Measurements from ENCODE around the gene BCL2.

Gene BCL2

GRCh38 chr18:63162271-63163014 lies 157.1 kb downstream of the BCL2 start:
- no peak for TF ChIP-seq CTCF (IDR thresholded peaks at IDR 0.05; ENCODE audit: borderline replicate concordance, control extremely low read depth, extremely low read depth, insufficient read depth, missing control alignments)
- DNase-seq (ENCODE audit: low spot score): peak; percentile 64
- in situ Hi-C loops (cut with MboI; ENCODE audit: low sequenced_read_pairs, unreplicated experiment): no loop called here

DNA sequence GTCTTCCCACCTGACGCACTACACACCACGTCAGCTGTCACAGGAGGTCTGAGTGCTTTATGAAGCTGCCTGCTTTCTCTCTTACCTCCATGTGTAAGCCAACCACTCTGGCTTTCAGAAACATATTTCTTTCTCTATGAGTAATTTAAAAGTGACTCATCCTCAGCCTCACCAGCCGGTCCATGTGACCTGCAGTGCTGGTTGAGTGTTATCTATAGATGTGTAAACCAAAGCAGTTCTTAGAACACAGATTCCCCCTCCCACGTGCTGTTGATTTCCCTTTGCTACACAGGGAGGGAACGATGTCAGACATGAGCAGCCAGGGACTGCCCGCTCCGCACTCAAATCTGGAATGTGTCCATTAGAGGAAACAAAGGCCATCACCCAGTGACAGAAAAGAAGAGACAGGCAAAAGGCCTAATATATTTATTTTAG lies 157.8 kb downstream of the BCL2 start:
- TF ChIP-seq CTCF (IDR thresholded peaks at IDR 0.05; ENCODE audit: borderline replicate concordance, control extremely low read depth, extremely low read depth, insufficient read depth, missing control alignments): no peak
- DNase-seq (ENCODE audit: low spot score): peak; percentile 70
- in situ Hi-C loops (cut with MboI; ENCODE audit: low sequenced_read_pairs, unreplicated experiment): no loop called here

GRCh38 chr18:63161032-63161760 lies 158.4 kb downstream of the BCL2 start:
- peak; percentile 54 for DNase-seq (ENCODE audit: low spot score)
- TF ChIP-seq CTCF (IDR thresholded peaks at IDR 0.05; ENCODE audit: borderline replicate concordance, control extremely low read depth, extremely low read depth, insufficient read depth, missing control alignments): no peak
- in situ Hi-C loops (cut with MboI; ENCODE audit: low sequenced_read_pairs, unreplicated experiment): no loop called here

DNA sequence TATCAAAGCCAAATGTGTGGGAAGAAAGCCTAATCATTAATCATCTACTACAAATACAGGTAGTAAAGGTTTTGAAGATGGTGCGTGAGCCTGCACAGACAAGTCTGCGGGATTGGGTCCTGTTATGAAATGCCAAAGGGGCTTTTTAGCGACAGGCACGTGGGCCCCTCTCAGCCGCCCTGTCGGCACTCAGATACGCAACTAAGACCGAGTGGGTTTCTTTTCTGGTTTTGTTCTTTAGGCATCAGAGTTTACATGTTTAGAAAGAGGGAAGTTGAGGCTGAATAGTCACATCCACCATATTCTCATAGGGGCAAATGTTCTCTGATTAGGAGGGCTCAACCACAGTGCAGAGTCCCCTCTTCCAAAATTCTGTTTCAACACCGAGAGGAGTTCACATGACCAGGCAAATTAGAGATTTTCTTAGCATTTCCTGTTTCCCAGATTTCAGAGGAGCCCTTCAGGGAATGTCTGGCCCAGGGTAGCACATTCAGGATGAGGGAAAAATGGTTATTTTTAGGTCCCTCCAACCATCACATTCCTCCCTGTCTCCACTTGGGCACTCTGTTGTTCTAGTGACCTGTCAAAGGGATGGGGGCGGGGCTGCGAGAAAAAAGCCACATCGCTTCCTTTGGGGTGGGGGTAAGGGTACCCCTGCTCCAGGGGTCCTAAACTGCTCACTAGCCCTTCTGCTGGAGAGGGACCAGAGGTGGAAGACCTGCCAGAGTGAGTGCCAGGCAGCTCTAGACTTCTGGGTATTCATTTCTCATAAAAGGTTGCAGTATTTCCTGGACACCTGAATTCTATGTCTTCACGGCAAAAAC lies 159.2 kb downstream of the BCL2 start:
- no peak for TF ChIP-seq CTCF (IDR thresholded peaks at IDR 0.05; ENCODE audit: borderline replicate concordance, control extremely low read depth, extremely low read depth, insufficient read depth, missing control alignments)
- DNase-seq (ENCODE audit: low spot score): no peak
- in situ Hi-C loops (cut with MboI; ENCODE audit: low sequenced_read_pairs, unreplicated experiment): no loop called here

DNA sequence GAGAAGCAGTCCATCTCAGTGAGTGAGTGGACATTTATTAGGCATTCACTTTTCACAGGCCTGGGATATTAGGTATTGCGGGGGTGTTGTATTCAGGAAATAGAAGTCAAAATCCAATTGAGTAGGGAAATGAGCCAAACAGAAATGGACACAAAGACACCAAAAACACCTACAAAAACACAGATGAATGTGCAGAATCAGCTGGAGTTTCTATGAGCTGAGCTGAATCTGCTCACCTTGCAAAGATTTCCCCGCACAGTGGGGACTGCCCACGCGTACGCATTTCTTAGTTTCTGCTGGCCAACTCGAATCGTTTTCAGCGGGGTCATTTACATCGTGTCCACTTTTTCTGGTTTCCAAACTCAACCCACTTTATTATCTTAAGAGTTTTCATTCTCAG lies 160.0 kb downstream of the BCL2 start:
- in situ Hi-C loops (cut with MboI; ENCODE audit: low sequenced_read_pairs, unreplicated experiment): loop anchor here (5.0 kb wide), 1 partner anchor 158 kb away; the partner anchor contains the start of gene BCL2
- TF ChIP-seq CTCF (IDR thresholded peaks at IDR 0.05; ENCODE audit: borderline replicate concordance, control extremely low read depth, extremely low read depth, insufficient read depth, missing control alignments): no peak
- no peak for DNase-seq (ENCODE audit: low spot score)

- no peak for TF ChIP-seq CTCF (IDR thresholded peaks at IDR 0.05; ENCODE audit: borderline replicate concordance, control extremely low read depth, extremely low read depth, insufficient read depth, missing control alignments)
Measured at GRCh38 chr18:63158676-63159291, 160.8 kb downstream of the BCL2 start.

More at GRCh38 chr18:63158676-63159291, 160.8 kb downstream of the BCL2 start:
- in situ Hi-C loops (cut with MboI; ENCODE audit: low sequenced_read_pairs, unreplicated experiment): loop anchor here (5.0 kb wide), 1 partner anchor 159 kb away; the partner anchor contains the start of gene BCL2
- peak; percentile 51 for DNase-seq (ENCODE audit: low spot score)
